Testis (tissue), 2 donors: ENCODE measurements around the gene ADCY2.

Experiments used
- CTCF ChIP-seq, 3 experiments: fragments of 450-650 bp in 2 of 3; fragments of 200-600 bp in 1 of 3; sonication (generic) in 1 of 3; IDR thresholded peaks; one replicate each; pipeline ENCODE4 v1.5.1; 2016 to 2019; ENCODE audit warnings: antibody characterized with exemption in 3 of 3, mild to moderate bottlenecking in 2 of 3, moderate library complexity in 1 of 3
- POLR2A ChIP-seq: fragments of 450-650 bp; IDR thresholded peaks from one replicate; pipeline ENCODE4 v1.6.1; 2017; ENCODE audit warnings: antibody characterized with exemption, mild to moderate bottlenecking, moderate library complexity

DNA sequence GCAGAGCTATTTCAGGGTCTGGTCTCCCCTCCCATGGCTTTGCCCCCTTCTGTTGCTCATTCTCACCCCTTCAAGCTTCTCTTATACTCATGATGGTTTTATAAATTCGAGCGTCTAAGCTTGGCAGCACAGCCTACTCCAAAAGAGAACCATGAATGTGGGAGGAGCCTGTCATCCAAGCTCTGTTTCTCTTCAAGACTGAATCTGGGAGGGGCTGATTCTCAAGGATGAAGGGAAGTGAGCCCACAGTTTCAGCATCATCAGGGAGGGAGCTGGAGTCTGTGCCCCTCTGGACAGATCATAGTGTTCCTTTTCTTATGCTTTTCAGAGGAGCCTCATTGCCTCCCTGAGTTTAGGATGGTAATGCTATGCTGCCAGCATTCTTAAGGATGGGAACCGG is 286.4 kb downstream of the ADCY2 start:
- no peak for TF ChIP-seq CTCF (IDR thresholded peaks at IDR 0.05)
- no peak for TF ChIP-seq POLR2A
